HG03159 (cell line): ENCODE results near the gene PPIP5K2.
"Not testable (repeated sequence)": the region's sequence is repeated elsewhere in the genome, so short reads cannot be mapped to it uniquely, and the experiment has no call there.

ENCODE experiments used
- ATAC-seq: cut with Tn5 transposase; IDR thresholded peaks from one replicate; pipeline ENCODE4 v1.9.1; 2021; ENCODE audit warnings: mild to moderate bottlenecking, moderate library complexity; ENCODE audit not compliant: unreplicated experiment

The PPIP5K2 gene

DNA sequence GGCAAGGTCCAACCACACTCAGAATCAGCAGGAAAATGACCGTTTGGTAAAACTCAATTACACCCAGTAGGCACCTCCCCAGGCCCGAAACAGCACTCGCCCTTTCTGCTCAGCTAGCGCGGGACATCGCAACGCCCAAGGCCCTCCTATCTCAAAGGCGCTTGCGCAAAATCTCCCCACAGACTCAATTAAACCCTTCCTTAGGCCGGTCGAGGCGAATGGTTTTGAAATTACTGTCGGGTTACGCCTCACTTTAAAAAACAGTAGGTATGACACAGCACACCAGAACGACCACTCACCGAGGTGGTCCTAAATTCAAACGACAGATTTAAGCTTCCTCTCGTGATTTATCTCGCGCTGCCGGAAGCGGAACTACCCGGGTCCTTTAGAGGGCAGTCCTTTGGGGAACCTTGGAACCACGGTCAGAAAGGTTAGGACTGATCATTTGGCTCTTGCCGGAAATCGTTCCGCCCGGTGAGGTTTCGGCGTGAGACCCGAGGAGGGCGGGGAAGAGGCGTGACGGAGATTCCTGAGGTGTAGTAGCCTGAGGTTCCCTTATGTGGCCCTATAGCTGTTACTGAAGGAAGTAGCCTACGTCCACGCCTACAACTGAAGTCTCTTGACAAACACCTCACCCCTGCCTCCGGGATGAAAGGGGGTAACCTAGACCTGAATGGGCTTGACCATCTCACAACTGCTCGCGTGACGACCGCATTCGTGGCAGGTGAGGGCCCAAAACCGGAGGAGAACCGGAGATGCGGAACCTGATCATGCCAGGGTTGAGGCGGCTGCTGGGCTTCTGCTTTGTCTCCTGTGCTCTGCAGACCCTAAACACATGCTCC, at the start of gene PPIP5K2, which contains the start of gene GIN1:
Gene PPIP5K2, plus strand, starts transcription at position 537 of the 842 bp plus-strand sequence. CDS start 9,289 bp downstream, outside the sequence.
Gene GIN1, minus strand, starts transcription at position 374 of the 842 bp plus-strand sequence. CDS start 11,431 bp downstream, outside the sequence.
- peak; percentile 92 for ATAC-seq

- ATAC-seq, result not testable (repeated sequence)
Observed at GRCh38 chr5:103073500-103073899, 46.6 kb upstream of the PPIP5K2 start.

DNA sequence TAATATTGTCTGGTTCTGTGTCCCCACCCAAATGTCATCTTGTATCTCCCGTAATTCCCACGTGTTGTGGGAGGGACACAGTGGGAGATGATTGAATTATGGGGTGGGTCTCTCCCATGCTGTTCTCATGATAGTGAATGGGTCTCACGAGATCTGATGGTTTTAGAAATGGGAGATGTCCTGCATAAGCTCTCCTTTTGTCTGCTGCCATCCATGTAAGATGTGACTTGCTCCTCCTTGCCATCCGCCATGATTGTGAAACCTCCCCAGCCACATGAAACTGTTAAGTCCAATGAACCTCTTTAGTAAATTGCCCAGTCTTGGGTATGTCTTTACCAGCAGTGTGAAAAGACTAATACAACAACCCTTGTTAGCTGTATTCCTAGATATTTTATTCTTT, 44.7 kb upstream of the PPIP5K2 start:
- ATAC-seq, result no peak

DNA sequence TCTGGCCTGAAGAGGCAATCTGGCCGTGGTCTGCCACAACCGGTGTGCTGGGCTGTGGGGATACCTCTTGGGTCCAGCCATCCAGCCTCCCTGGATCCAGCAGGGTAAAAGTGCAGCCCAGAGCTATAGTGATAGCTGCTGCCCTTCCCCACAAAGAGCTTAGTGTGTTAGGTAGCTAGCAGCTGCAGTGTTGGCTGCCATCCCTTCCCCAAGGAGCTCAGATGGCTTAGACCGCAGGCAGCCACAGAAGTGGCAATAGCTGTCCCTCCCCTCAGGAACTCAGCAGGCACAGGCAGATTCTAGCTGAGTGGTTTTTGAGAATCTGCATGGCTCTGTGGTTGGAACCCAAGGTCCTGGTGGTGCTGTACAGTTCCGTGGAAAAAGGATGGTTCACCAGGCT, 40.3 kb upstream of the PPIP5K2 start:
- no peak for ATAC-seq

GRCh38 chr5:103086547-103086946, 33.6 kb upstream of the PPIP5K2 start:
- no peak for ATAC-seq

- ATAC-seq, result no peak
Observed at GRCh38 chr5:103089272-103089671, 30.8 kb upstream of the PPIP5K2 start.

GRCh38 chr5:103090791-103091190, 29.3 kb upstream of the PPIP5K2 start:
- ATAC-seq, result no peak

DNA sequence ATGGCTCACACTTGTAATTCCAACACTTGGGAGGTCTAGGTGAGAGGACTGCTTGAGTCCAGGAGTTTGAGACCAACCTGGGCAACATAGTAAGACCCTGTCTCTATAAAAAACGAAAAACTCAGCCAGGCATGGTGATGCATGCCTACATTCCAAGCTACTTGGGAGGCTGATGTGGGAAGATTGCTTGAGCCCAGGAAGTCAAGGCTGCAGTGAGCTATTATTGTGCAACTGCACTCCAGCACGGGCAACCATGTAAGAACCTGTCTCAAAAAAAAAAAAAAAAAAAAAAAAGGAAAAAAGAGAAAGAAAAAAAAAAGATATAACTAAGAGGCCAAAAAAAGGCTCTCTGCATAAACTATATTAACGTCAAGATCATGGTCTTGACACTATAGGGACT, 27.4 kb upstream of the PPIP5K2 start:
- ATAC-seq, result no peak

DNA sequence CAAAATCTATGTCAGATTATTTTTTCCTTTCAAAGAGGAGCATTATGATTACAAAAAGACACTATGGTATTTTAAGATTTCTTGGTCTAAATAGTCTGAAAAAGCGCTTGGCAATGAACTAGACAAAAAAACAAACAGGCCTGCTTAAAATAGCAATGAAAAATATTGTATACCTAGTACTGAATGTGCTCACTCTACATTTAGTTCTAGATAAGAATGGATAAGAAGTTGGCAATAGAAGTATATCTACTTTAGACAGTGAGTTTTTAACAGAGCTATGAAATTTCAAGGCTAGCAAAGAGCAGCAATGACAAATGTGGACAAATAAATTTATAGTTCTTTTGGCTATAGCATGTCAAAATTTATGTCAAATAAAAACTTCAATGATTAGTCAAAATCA, 26.4 kb upstream of the PPIP5K2 start:
- no peak for ATAC-seq

DNA sequence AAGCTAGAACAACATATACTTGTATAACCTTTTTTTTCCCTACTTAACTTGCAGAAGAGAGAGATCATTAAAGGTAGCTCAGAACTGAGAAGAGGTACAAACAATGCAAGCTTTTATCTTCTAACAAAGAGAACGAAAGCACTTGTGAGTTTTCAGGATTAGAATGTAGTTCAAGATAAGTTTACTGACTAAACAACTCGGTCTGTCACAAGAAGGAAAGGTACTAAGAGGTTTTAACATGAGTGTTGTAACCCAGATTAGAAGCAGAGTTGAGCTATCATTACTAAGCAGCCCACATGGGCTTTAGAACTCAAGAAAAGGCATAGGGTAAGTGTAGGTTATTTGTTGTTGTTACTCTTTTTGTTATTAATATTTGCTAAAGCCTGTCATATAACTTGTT, 25.4 kb upstream of the PPIP5K2 start:
- no peak for ATAC-seq

DNA sequence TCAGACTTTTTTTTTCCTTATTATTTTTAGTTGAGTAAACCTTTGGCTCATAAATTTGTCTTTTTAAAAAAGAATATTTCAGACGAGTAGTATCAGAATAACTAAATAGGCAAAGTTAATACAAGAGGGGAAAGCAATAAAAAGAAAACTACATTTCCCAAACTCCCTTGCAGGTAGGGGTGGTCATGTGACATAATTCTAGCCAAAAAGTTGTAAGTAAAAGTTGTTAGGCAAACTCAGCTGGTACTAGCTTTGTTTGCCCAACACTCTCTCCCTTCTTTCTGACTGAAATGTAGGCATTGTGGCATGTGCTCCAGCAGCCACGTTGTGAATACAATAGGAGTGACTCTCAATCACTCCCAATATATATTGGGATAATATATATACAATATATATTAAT, 21.1 kb upstream of the PPIP5K2 start:
- no peak for ATAC-seq

GRCh38 chr5:103101079-103101750, 18.9 kb upstream of the PPIP5K2 start:
- no peak for ATAC-seq

DNA sequence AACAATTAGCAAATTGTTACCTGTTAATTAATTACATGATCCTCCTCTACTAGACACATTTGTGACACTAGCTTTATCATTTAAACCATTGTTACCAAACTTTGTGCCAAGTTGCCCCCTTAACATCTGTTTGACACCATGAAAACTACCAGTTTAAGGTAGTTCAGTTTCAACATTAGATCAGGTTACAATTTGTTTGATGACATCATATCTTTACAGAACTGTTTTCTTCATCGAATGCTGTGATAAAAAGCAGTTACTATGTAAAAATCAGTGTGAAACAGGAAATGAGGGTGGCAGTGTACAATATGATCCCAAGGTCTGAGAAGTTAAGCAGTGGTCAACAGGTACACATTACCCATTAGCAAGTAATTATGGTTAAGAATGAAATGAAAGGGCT, 17.9 kb upstream of the PPIP5K2 start:
- no peak for ATAC-seq

GRCh38 chr5:103108086-103108485, 12.0 kb upstream of the PPIP5K2 start:
- no peak for ATAC-seq

GRCh38 chr5:103109277-103109676, 10.8 kb upstream of the PPIP5K2 start:
- no peak for ATAC-seq

DNA sequence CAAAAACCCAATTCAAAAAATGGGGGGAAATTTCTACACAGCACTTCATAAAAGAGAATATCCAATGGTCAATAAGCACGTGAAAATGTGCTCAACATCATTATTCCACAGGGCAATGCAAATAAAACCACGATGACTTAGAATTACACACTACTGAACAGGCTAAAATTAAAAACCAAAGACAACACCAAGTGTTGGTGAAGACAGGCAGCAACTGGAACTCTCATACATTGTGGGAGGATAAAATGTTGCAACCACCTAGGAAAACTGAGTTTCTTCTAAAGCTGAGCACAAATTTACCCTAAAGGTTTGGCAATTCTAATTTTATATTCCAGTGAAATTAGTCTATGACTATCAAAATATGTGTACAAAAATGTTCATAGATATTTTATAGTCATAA, 9.7 kb upstream of the PPIP5K2 start:
- no peak for ATAC-seq

GRCh38 chr5:103111468-103111867, 8.6 kb upstream of the PPIP5K2 start:
- ATAC-seq, result no peak

DNA sequence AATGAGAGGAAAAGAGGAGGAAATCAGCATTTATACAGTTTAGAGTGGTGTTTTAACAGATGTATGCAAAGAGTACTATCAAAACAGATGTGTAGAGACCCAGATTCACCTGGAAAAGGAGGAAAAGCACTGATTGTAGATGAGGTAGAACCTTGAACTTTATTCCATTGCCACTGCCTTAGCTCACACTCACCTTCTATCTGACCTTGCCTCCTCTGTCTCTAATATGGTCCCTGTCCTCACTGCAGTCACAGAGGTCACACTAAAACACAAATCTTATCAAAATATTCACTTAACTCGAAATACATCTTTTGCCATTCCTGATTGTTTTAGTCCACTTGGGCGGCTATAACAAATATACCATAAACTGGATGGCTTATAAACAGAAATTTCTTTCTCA, 7.2 kb upstream of the PPIP5K2 start:
- ATAC-seq, result no peak

- ATAC-seq, result no peak
Observed at GRCh38 chr5:103114440-103114839, 5.7 kb upstream of the PPIP5K2 start.

DNA sequence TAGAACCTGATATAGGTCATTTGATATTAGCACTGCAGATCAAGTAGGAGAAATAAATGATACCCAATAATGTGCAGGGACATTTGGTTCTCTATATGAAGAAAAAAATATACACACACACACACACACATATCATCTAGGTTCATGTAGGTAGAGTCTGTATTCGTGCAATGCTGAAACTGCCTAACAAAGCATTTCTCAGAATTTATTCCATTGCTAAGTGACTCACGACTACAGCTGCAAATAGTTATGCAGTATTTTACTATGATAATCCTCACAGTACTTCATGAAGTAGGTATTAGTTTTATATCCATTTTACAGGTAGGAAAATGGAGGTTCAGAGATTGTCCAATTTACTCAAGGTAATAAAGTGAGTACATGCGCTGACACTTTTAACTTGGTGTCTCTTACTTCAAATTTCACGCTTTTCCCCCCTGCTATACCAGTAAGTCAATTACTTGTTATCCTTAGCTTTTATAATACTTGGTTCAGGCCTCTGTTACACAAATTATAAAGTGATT, 2.6 kb upstream of the PPIP5K2 start:
- no peak for ATAC-seq

GRCh38 chr5:103119070-103119764, 884 bp upstream of the PPIP5K2 start:
- ATAC-seq, result no peak
